ENCODE data around the gene CRYBA2. TPM values are rescaled to one million over a fixed set of nuclear protein-coding genes. Genes with fewer than 3 reads are reported as not detected.

CRYBA2 gene
- total RNA-seq, 2 experiments from 2014 or later = not detected

- peaks cover 18% of the 10 kb centered on the region for H3K4me1 Mint-ChIP-seq
- H3K4me3 Mint-ChIP-seq = no peak overlapping the region
Observed at GRCh38 chr2:218982586-218983262, 10.5 kb downstream of the CRYBA2 start.

DNA sequence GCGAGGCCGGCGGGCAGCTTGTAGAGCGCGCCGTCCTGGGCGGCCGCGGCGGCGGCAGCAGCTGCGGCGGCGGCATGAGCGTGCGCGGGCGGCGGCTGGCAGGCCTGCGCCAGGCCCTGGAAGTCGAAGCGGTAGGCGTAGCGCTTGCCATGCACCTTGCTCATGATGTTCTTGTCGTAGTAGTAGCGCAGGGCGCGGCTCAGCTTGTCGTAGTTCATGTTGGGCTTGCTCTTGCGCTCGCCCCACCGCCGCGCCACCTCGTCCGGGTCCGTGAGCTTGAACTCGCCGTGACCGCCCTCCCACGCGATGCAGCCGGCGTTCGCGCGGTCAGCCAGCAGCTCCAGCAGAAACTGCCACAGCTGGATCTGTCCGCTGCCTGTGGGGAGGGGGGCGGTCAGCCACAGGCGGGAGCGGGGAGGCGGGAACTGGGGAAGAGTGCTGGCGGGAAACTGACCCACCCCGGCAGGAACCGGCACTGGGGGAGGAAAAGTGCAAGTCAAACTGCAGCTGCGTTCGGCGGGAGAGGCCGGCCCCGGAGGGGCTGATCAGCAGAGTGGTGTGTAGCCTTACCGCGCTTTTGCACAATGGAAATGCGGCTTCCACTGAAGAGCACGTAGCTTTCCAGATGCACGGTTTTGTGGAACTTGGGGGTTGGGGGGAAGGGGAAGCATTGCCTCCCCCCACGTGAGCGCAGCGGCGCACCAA lies 11.2 kb downstream of the CRYBA2 start:
- H3K36me3 Mint-ChIP-seq (ENCODE audit: low read depth) = peaks cover 1% of the 10 kb centered on the region
- POLR2A ChIA-PET = no interaction called here
- CTCF ChIA-PET = interaction anchor here (0.9 to 3.3 kb wide), 6 partner anchors 9 to 77 kb away, joined by 3 to 18 read pairs (median 6); no protein-coding TSS in a partner anchor
- no peak for DNase-seq
- peaks cover 18% of the 10 kb centered on the region for H3K4me1 Mint-ChIP-seq
- H3K27me3 Mint-ChIP-seq = peaks cover 75% of the 10 kb centered on the region
- H3K27ac Mint-ChIP-seq = no peak overlapping the region
- H3K9me3 Mint-ChIP-seq = no peaks in the 10 kb centered on the region
- no peak overlapping the region for H3K4me3 Mint-ChIP-seq

More at GRCh38 chr2:218982586-218983262, 10.5 kb downstream of the CRYBA2 start:
- Mint-ChIP-seq H3K27me3 (peaks cover 75% of the 10 kb centered on the region), H3K9me3 (no peaks in the 10 kb centered on the region), H3K36me3 (ENCODE audit: low read depth) (peaks cover 1% of the 10 kb centered on the region), H3K27ac (no peak overlapping the region)
- POLR2A ChIA-PET = no interaction called here
- CTCF ChIA-PET = interaction anchor here (0.9 to 3.3 kb wide), 5 partner anchors 8 to 76 kb away, joined by 3 to 18 read pairs (median 9); no protein-coding TSS in a partner anchor
- no peak for DNase-seq

- ChIA-PET POLR2A (no interaction called here), CTCF (interaction anchor here (0.8 to 3.3 kb wide), 6 partner anchors 9 to 83 kb away, joined by 3 to 18 read pairs (median 5); no protein-coding TSS in a partner anchor)
- peak overlapping the region; percentile 7 for H3K4me3 Mint-ChIP-seq
- DNase-seq = no peak
- peaks cover 73% of the 10 kb centered on the region for H3K27me3 Mint-ChIP-seq
- peaks cover 1% of the 10 kb centered on the region for H3K36me3 Mint-ChIP-seq (ENCODE audit: low read depth)
- H3K9me3 Mint-ChIP-seq = no peaks in the 10 kb centered on the region
- peaks cover 18% of the 10 kb centered on the region for H3K4me1 Mint-ChIP-seq
- H3K27ac Mint-ChIP-seq = no peak overlapping the region
Observed at GRCh38 chr2:218981390-218981880, 11.8 kb downstream of the CRYBA2 start.

GRCh38 chr2:218980735-218981389 lies 12.4 kb downstream of the CRYBA2 start:
- ChIA-PET POLR2A (no interaction called here), CTCF (interaction anchor here (0.6 to 3.3 kb wide), 31 partner anchors 10 to 494 kb away, joined by 3 to 18 read pairs (median 4); partner anchors contain the start of genes CRYBA2 and IHH)
- Mint-ChIP-seq H3K4me1 (peaks cover 18% of the 10 kb centered on the region), H3K36me3 (ENCODE audit: low read depth) (peaks cover 1% of the 10 kb centered on the region), H3K4me3 (peak overlapping the region; percentile 7), H3K9me3 (no peaks in the 10 kb centered on the region), H3K27ac (peak overlapping the region; percentile 11), H3K27me3 (peaks cover 73% of the 10 kb centered on the region)
- no peak for DNase-seq

DNA sequence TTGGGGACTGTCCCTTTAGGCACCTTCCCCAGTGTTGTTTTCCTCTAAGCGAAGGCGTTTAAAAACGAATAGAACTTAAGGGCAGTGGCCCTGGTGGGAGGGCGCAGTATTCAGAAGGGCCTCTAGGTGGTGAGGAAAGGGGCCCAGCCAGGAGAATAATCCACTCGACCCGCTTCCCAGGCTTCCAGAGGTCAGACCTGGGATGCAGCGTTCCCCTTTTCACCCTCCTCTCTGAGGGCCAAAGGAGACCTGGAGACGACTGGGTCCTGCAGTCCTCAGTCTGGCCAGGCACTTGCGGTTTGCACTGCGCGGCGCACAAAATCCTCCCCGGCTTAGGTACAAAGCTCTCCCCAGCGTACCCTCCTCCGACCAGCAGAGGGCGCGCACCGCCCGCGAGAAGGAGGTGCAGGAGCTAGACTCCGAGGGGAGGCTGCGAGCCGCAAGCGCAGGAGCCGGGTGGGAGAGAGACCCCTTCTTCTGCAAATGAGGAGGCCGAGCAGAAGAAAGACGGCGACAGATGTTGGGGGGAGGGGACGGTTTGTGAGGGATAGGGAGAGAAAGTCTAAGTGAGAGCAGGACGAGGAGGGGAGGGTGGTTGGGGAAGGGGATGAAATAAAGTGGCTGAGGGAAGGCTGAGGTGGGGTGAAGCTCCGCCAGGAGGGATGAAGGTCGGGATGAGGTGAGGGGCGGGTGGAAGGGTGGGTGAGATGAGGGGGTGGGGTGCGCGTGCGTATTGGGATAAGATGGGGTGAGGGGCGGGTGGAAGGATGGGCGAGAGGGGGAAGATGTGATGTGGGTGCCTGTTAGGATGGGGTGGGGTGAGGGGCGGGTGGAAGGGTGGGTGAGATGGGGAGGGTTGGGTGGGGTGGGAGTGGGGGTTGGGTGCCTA lies 13.1 kb downstream of the CRYBA2 start:
- peaks cover 75% of the 10 kb centered on the region for H3K27me3 Mint-ChIP-seq

DNA sequence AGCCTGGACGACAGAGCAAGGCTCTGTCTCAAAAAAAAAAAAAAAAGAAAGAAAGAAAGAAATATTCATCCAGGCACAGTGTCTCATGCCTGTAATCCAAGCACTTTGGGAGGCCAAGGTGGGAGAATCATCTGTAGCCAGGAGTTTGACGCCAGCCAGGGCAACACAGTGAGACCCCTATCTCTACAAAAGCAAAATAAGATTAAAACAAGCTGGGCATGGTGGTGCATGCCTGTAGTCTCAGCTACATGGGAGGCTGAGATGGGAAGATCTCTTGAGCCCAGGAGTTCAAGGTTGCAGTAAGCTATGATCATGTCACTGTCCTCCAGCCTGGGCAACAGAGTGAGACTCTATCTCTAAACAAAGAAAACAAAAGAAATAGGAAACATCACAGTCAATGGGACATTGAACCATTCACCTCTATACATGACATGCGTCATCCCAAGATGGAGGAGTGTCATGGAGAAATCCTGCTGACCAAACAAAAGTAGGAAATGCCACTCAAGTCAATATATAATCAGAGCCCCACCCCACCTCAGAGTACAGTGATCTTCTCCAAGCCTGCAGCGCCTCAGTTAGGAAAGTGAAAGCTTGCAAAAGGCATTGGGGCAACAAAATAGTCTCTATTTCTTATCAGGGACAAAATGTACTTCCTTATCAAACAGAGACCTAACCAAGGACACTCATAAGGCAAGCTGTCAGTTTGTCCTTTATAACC lies 18.0 kb downstream of the CRYBA2 start:
- ChIA-PET POLR2A (no interaction called here), CTCF (interaction anchor here (1.4 to 1.6 kb wide), 2 partner anchors 100 to 128 kb away, joined by 3 to 5 read pairs; no protein-coding TSS in a partner anchor)
- Mint-ChIP-seq H3K27ac (no peak overlapping the region), H3K4me3 (no peak overlapping the region), H3K9me3 (no peaks in the 10 kb centered on the region), H3K4me1 (peaks cover 6% of the 10 kb centered on the region), H3K27me3 (peaks cover 63% of the 10 kb centered on the region), H3K36me3 (ENCODE audit: low read depth) (no peaks in the 10 kb centered on the region)
- no peak for DNase-seq

More for the DNA sequence above, 13.1 kb downstream of the CRYBA2 start:
- Mint-ChIP-seq H3K4me1 (peaks cover 18% of the 10 kb centered on the region), H3K4me3 (no peak overlapping the region), H3K27ac (peak overlapping the region; percentile 36), H3K36me3 (ENCODE audit: low read depth) (peaks cover 1% of the 10 kb centered on the region), H3K9me3 (no peaks in the 10 kb centered on the region)
- POLR2A ChIA-PET = no interaction called here
- peak; percentile 82 for DNase-seq
- CTCF ChIA-PET = interaction anchor here (0.5 to 3.3 kb wide), 34 partner anchors 11 to 494 kb away, joined by 3 to 18 read pairs (median 4); partner anchors contain the start of genes CRYBA2, IHH and WNT10A

DNA sequence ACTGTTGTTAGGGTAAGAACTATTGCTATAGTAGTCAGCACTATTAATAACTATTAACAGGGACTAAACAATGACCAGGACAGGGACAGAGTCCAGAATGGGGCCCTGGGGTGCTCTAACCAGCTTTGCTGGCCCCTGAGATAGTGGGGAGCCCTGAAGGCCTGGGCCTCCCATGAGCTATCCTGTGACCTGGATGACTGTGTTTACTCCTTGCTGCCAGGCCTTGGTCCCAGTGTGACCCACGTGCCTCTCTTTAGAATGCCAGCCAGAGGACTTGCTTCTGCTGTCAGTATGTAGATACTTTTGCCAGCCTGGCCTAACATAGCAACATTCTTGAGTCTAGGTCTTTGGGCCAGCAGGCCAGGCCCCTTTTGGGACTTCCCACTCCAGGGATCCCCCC lies 22.3 kb downstream of the CRYBA2 start:
- POLR2A ChIA-PET = no interaction called here
- Mint-ChIP-seq H3K9me3 (no peaks in the 10 kb centered on the region), H3K27me3 (peaks cover 52% of the 10 kb centered on the region), H3K4me1 (no peaks in the 10 kb centered on the region), H3K27ac (no peak overlapping the region), H3K36me3 (ENCODE audit: low read depth) (no peaks in the 10 kb centered on the region), H3K4me3 (no peak overlapping the region)
- CTCF ChIA-PET = no interaction called here
- no peak for DNase-seq

GRCh38 chr2:218964041-218964771 lies 29.0 kb downstream of the CRYBA2 start:
- Mint-ChIP-seq H3K27me3 (peaks cover 54% of the 10 kb centered on the region), H3K36me3 (ENCODE audit: low read depth) (peaks cover 3% of the 10 kb centered on the region), H3K4me1 (peaks cover 4% of the 10 kb centered on the region), H3K9me3 (no peaks in the 10 kb centered on the region), H3K4me3 (no peak overlapping the region), H3K27ac (no peak overlapping the region)
- POLR2A ChIA-PET = no interaction called here
- DNase-seq = no peak
- CTCF ChIA-PET = interaction anchor here (1.1 to 2.0 kb wide), 4 partner anchors 16 to 68 kb away, joined by 3 to 8 read pairs (median 3); no protein-coding TSS in a partner anchor

GRCh38 chr2:218963601-218964000 lies 29.6 kb downstream of the CRYBA2 start:
- peaks cover 57% of the 10 kb centered on the region for H3K27me3 Mint-ChIP-seq
- H3K9me3 Mint-ChIP-seq = no peaks in the 10 kb centered on the region
- no peak for DNase-seq
- peaks cover 3% of the 10 kb centered on the region for H3K36me3 Mint-ChIP-seq (ENCODE audit: low read depth)
- ChIA-PET CTCF (interaction anchor here (1.1 to 1.4 kb wide), 2 partner anchors 17 to 67 kb away, joined by 3 read pairs; no protein-coding TSS in a partner anchor), POLR2A (no interaction called here)
- peaks cover 7% of the 10 kb centered on the region for H3K4me1 Mint-ChIP-seq
- no peak overlapping the region for H3K4me3 Mint-ChIP-seq
- no peak overlapping the region for H3K27ac Mint-ChIP-seq

DNA sequence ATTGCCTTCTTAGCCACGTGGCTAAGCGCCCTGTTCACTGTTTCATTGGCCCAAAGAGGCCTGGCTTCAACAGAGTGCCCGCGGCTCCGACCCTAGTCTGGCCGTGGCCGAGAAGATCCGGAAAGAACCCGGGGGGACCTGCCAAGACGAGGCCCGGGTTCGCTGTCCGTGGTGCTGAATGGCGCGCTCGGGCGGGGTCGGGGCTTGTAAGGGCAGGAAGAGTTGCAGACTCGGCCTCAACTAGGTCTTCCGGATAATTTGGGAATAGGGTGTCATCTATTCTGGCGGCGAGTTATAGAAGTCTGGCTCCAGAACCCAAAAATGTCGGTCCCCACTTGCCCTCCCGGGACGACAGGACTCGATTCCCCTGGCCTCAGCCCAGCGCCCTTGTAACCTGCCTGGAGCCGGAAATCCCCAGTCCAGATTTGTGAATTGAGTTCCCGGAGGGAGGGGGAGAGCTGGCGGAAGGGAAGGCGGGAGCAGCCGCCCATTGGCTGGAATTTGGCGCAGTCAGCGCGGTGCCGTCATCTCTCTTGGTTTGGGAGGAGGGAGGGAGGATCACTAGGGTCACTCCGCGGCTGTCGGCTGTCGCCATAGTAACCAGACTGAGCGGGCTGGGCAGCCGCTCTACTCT lies 30.2 kb downstream of the CRYBA2 start:
- ChIA-PET POLR2A (no interaction called here), CTCF (interaction anchor here (1.4 kb wide), 1 partner anchor 17 kb away, joined by 3 read pairs; no protein-coding TSS in a partner anchor)
- Mint-ChIP-seq H3K27me3 (peaks cover 61% of the 10 kb centered on the region), H3K36me3 (ENCODE audit: low read depth) (peaks cover 3% of the 10 kb centered on the region), H3K9me3 (no peaks in the 10 kb centered on the region), H3K27ac (no peak overlapping the region), H3K4me3 (no peak overlapping the region), H3K4me1 (peaks cover 7% of the 10 kb centered on the region)
- DNase-seq = peak; percentile 71
